GM18505 (cell line): ENCODE results near the gene NUP62.

Experiments used
- ATAC-seq: cut with Tn5 transposase; IDR thresholded peaks from one replicate; pipeline ENCODE4 v1.9.1; 2021; ENCODE audit not compliant: unreplicated experiment
- POLR2A ChIP-seq: IDR thresholded peaks from 4 replicates; pipeline ENCODE4 v1.6.1; 2011; ENCODE audit warnings: borderline replicate concordance; ENCODE audit not compliant: insufficient read depth, insufficient read length; ENCODE audit errors: extremely low read depth

NUP62 gene

DNA sequence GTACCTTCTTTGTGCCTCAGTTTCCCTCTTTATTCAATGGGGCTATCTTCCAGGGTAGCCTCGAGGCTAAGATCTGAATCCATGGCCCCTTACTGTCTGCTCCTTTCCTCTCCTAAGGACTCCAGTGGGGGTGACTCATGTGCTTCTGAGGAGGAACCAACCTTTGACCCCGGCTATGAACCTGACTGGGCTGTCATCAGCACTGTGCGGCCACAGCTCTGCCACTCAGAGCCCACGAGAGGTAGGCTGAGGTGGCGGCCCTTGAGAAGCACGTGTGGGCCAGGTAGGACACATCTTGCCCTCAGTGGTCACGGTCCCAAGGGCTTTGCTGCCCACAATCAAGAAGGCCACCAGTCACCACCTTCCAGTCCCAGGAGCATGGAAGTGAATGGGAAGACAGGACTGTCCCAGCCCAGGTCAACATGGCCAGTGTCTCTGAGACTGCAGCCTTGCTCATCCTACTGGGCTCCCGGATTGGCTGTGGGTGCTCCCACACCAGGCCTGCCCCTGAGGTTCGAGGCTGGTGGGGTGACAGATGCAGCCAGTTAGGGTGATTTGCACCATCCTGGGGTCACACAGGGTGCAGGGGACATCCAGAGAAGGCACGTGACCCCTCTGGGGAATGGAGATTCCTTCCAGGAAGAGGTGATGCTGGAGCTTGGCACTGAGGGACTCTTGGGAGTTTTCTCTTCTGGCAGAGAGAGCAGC, 49.0 kb downstream of the NUP62 start:
- no peak for ATAC-seq
- no peak for TF ChIP-seq POLR2A

DNA sequence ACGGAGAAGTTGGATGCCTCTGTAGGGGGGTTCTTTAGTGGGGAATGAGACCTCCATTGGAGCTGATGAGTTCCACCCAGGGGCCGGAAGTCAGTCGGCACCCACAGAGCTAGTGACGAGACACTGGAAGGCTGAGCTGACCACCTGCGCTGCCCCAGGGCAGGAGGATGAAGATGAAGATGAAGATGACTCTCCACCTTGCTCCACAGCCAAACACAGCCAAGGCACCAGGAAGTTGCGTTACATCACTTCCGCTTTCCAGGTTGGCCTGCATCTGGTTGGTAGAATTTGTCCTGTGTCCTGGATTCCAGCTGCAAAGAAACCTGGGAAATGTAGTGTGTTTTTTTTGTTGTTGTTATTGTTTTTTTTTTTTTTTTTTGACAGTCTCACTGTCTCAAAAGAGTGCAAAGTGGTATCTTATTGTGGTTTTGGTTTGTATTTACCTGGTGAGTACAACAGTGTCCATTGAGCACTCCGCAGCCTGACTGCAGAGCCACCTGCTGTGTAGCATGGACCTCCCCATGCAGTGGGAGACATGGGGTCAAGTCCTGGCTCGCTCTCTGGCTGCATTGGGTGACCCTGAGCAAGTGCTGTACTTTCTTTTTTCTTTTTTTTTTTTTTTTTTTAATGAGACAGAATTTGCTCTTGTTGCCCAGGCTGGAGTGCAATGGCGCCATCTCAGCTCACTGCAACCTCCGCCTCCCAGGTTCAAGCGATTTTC, 49.9 kb downstream of the NUP62 start:
- no peak for TF ChIP-seq POLR2A
- no peak for ATAC-seq

GRCh38 chr19:49878744-49879070, 50.6 kb downstream of the NUP62 start:
- TF ChIP-seq POLR2A = no peak
- ATAC-seq = no peak

- ATAC-seq = peak; percentile 40
- peak; percentile 1 for TF ChIP-seq POLR2A
Observed at GRCh38 chr19:49877879-49878743, 51.2 kb downstream of the NUP62 start.

DNA sequence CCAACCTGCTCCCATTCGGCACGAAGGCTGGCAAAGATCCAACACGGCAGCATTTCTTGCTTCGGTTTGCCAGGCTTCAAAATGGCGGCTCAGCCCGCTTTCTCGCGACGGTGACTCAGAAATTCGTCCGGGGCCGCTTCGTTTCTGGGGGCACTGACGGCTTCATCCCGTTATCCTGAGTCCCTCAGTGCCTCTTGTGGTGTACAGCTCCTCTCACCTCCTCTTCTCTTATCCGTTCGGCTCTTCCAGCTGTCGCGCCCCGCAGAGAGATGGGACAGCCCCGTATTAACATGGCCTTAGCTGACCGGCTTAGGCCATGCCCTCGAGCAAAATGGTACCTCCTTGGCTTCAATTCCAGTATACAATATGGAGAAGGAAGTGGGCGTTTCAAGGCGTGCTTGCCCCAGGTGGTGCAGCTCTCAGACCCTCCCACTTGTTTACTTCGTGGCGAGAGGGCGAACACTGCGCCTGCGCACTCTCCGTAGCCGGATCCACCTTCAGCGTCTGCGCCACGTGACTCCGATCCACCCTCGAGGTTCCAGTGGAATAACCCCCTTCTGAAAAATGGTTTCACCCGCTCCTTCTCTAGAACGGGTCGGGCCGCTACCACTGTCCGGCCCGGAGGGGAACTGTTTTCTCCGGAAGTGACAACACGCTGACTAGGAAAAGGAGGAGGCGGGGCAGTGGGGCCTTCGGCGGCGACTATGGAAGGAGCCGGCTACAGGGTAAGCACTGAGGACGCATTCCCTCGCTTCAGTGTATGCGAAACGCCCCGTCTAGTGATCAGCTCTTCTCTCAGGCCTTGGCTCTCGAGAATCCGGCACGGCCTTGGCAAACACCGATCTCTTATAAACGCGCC, 52.1 kb downstream of the NUP62 start, which contains the start of the genes AKT1S1 and TBC1D17:
Gene AKT1S1 (minus strand): TSS at position 336 of the 859 bp plus-strand sequence. CDS start 4,060 bp downstream, outside the sequence.
Gene TBC1D17 (plus strand): TSS at position 683 of the 859 bp plus-strand sequence. CDS start 22 bp downstream, at position 705.
- ATAC-seq = peak; percentile 48
- peak; percentile 54 for TF ChIP-seq POLR2A

DNA sequence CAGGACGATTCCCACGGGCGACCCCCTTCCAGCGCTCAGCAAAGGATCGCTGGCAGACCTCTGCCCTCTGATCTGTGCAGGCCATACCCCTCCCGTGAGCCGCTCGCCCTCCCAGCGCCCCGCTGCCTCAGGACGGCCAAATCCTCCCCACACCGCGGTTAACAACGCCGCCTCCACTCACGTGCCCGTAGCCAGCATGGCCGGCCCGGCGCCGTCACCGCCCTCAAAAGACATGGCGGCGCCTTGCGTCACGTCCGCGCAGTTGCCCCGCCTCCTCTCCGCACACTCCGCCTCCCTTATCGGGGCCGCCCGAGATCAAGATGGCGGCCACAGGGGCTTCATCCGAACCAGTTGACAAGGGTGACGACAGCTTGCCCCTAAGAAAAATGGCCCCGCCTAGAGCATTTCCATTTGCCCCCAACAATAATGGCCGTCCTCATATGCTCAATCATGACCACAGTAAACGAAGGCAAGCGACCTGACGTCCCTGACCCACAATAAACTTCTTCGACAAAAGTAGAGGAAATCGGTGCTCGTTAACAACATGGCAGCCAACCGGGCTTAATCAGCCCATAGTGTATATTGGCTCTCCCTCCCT, 52.8 kb downstream of the NUP62 start:
- ATAC-seq = peak; percentile 48
- TF ChIP-seq POLR2A = peak; percentile 70

DNA sequence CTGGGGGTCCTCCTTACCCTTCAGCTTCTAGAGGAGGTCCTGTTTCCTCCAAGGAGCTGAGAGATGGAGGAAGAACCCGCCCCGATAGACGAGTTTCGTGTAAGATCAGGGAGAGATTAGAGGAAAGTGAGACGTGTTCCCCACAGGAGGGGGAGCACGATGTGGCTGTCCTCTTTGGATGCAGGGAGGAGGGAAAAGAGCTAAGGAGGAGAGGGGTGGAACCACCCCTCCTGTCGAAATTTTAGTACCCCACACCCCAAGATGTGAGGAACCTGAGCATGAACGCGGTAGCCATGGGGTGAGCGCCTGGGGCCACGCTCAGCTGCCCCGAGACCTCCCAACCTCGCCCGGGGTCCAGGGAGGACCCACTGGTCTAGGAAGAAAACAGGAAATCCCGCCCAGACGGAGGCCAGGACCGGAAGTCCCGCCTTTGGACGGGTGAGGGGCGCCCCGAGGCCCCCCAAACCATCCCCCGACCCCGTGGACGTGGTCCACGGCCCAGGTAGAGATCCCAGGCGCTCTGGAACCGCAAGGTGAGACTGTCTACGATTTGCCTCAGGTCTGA, 53.4 kb downstream of the NUP62 start:
- TF ChIP-seq POLR2A = peak; percentile 55
- ATAC-seq = no peak

GRCh38 chr19:49875177-49875576, 54.1 kb downstream of the NUP62 start:
- TF ChIP-seq POLR2A = no peak
- ATAC-seq = no peak

GRCh38 chr19:49874503-49875157, 54.7 kb downstream of the NUP62 start:
- no peak for TF ChIP-seq POLR2A
- ATAC-seq = no peak

DNA sequence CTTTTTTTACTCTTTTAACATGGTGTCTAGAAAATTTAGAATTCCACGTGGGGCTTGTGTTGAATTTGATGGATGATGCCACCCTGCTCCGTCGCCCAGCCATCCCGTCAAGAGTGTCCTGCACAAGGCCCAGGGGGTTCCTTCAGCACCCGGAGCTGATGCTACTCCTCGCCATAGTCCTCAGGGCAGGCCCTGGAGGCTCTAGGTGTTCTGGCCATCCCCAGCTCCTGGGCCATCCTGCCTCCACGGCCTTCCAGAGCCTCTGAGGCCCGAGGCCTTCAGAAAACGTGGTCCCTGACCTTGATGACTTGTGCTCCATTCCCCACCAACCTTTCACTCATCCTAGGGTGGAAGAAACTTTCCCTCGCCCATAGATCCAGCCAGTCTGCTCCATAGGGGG, 55.5 kb downstream of the NUP62 start:
- no peak for ATAC-seq
- TF ChIP-seq POLR2A = no peak

DNA sequence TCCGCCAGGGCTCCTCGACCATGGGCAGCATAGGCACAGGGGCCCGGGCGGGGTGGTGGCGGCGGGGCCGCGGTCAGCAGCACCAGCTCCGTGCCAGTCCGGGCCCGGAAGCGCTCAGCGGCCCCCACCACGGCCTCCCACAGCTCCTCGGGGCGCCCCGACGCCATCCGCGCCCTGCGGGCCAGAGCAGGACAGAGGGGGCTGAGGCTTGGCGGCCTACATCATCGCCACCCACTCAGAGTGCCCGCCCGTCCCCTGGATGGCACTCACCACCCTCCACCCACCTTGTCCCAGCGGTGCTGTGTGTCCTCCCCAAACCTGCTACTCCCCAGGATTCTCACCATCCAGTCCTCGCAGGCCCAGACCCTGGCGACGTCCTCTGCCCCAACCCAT, 56.2 kb downstream of the NUP62 start:
- ATAC-seq = no peak
- no peak for TF ChIP-seq POLR2A
